LHCN-M2 (cell line): ENCODE data around the gene CARD11. TPM values are rescaled to one million over a fixed set of nuclear protein-coding genes. Genes with fewer than 3 reads are reported as not detected.

Experiments used
- DNase-seq: peaks from one replicate; pipeline ENCODE4 v3.0.0-alpha.2; 2012; ENCODE audit warnings: low read depth
- total RNA-seq: library from RNA; depleted of rRNA; stranded (reverse); fragments of >200 nt; gene quantifications from 2 replicates; pipeline ENCODE4 v1.2.3, GENCODE V29; 2014

Gene CARD11
- total RNA-seq, 1 experiment from 2014 or later = not detected

DNA sequence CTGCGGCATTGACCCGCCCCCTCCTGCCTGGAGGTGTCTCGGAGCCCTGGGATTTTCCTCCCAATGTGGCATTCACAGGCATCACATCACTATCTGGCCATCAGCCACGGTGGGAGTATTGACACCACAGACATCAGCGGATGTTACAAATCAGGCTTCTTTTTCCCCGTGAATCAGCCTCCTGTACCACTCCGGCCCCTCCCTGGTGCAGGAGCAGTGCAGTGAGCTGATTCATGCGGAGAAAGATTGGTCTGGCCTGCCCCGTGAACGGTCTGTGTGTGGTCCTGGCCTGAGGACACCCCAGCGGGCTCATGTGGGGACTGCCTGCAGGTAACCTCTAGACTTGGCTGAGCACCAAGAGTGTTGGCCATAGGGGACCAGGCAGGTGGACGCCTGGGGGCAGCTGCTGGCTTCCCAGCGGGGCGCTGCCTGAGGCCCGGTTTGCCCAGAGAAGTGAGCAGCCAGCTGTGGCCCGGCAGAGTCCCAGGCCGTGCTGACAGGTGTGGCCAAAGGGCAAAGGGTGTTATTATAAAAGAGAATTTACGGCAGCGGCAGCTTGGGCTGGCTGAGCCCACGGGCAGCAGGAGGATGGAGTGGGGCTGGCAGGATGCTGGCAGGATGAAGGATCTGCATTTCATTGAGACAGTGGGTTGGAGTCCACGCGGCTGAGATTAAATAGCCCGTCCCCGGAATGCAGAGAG, 167.5 kb downstream of the CARD11 start:
- peak; percentile 77 for DNase-seq

- peak; percentile 96 for DNase-seq
These were observed 169.7 kb downstream of the CARD11 start for GRCh38 chr7:2873686-2874551.

GRCh38 chr7:2873146-2873545, 170.5 kb downstream of the CARD11 start:
- DNase-seq = no peak

DNA sequence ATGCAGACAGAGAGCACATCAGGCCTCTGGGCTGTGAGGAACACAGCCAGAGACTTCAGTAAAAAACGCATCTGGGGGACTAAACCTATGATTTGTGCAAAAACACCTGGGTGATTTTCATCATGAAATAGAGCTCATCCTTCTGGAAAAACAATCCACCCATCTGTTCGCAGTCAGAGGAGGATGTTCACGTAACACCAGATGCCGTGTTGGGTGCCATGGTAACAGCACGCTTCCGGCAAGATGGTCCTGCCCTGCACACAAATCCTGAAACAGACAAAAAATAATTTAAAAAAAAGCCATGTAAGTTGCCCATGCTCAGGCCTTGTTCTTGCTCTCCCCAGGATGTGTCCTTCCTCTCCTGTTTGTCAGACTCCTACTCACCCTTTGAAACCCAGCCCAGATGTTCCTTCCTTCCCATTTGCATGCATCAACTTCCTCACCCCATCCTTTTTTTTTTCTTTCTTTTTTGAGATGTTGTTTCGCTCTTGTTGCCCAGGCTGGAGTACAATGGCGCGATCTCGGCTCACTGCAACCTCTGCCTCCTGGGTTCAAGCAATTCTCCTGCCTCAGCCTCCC, 171.3 kb downstream of the CARD11 start:
- no peak for DNase-seq

DNA sequence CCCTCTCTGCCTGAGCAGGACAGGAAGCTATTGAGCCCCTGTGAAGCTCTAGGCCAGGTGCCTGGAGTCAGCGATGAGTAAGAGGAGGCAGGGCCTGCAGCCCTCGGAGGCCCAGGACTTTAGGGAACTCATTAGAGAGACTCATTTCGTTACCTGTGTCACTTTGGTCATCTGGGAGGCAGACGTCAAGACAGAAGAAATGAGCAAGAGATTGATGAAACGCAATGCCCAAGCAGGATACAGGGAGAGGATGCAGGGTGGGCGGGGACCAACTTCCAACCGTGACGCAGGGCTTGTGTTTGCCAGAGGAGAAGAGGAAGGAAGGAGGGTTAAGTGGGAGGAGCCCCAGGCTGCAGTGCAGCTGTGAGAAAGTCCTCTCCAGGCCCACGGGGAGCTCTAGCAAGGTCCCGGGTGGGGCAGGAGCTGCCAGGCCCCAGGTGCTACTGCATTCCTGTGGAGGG, 173.2 kb downstream of the CARD11 start:
- no peak for DNase-seq

- no peak for DNase-seq
These were observed 173.7 kb downstream of the CARD11 start for GRCh38 chr7:2869981-2870380.

- no peak for DNase-seq
These were observed 177.1 kb downstream of the CARD11 start for GRCh38 chr7:2866601-2867000.

- DNase-seq = peak; percentile 87
These were observed 178.5 kb downstream of the CARD11 start for GRCh38 chr7:2864999-2865670.

- DNase-seq = no peak
These were observed 179.3 kb downstream of the CARD11 start for GRCh38 chr7:2864204-2864985.

GRCh38 chr7:2863461-2864066, 180.1 kb downstream of the CARD11 start:
- peak; percentile 99 for DNase-seq

DNA sequence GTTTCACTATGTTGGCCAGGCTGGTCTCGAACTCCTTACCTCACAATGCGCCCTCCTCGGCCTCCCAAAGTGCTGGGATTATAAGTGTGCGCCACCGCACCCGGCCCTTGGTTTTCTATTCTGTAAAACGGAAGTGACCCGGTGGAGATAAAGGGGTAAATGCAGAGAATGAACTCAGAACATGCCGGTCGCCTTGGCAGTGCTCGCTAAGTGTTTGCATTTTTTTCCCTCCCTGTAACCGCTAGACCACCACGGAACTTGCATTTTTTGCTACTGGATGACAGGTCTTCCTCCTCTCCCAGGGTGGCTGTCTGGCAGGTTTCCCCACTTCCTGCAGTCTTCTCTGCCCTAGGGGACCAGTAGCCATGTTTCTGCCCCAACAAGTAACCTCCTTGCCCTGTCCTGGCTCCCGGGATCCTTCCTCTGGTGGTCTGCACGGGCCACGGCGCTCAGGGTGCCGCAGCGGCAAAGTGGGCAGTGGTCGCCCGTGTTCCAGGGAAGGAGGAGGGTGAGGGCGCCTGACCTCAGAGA, 180.8 kb downstream of the CARD11 start:
- no peak for DNase-seq

- DNase-seq = no peak
These were observed 182.2 kb downstream of the CARD11 start for GRCh38 chr7:2861509-2861908.

DNA sequence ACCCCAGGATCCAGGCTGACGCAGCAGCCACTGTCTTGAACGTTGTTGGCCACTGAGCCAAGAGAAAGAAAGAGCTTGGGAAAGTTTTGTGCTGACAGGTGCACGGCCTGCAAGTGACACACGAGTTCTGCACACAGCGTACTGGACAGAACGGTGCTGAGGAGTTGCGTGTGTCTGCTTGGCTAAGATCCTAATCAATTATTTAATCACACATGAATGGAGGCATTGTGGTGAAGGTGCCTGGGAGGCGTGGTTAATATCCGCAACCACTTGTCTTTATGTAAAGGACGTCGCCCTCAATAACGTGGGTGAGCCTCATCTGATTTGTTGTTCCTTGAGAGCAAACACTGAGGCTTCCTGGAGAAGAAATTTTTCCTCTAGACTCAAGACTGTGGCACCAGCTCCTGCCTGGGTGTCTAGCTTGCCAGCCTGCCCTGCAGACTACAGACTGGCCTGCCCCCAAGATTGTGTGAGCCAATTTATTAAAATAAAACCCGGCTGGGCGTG, 183.0 kb downstream of the CARD11 start:
- no peak for DNase-seq

GRCh38 chr7:2859952-2860351, 183.7 kb downstream of the CARD11 start:
- no peak for DNase-seq

- DNase-seq = no peak
These were observed 185.0 kb downstream of the CARD11 start for GRCh38 chr7:2858621-2859020.

DNA sequence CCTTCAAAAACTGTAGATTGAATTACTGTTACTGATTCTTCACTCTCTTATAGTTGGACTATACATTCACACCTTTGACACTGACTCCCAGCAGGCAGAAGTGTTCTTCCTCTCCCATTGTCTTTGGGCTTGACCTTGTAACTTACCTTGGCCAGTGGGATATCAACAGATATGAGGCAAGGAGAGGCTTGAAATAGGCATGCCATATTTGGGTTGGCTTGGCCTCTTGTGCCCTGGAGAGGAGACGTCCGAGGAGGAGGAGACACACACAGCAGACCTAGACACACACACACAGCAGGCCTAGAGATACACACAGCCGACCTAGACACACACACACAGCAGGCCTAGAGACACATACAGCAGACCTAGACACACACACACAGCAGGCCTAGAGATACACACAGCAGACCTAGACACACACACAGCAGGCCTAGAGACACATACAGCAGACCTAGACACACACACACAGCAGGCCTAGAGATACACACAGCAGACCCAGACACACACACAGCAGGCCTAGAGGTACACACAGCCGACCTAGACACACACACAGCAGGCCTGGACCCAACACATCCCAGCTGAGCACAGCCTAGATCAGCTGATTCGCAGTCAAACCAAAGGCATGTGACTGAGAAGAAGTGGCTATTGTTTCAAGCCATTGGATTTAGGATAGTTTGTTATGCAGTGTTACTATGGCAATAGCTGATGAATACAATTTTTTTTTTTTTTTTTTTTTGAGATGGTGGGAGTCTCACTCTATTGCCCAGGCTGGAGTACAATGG, 187.1 kb downstream of the CARD11 start:
- no peak for DNase-seq
